CD14-positive monocyte (primary cell): ENCODE data around the gene FCHO1. TPM values are rescaled to one million over a fixed set of nuclear protein-coding genes. Genes with fewer than 3 reads are reported as not detected.

Source experiments
- DNase-seq, 3 donors: peaks; one replicate each; pipeline ENCODE4 v3.0.0-alpha.2; 2011 to 2022
- H2AFZ ChIP-seq: 2 replicates; pipeline ENCODE4 v1.6.0; 2012; ENCODE audit warnings: mild to moderate bottlenecking, low read depth, low read length, inconsistent platforms; ENCODE audit not compliant: insufficient read depth, poor library complexity, severe bottlenecking
- H3K27ac ChIP-seq, 2 donors: 1 replicate in 1 of 2; 2 replicates in 1 of 2; pipeline ENCODE4 v1.5.1; 2012 to 2013; ENCODE audit warnings: low read length in 2 of 2, control low read depth in 1 of 2, inconsistent platforms in 1 of 2, low read depth in 1 of 2, mild to moderate bottlenecking in 1 of 2
- H3K27me3 ChIP-seq, 2 donors: one replicate each; pipeline versions ENCODE4 v1.6.0 to v1.6.1; 2011 to 2013; ENCODE audit warnings: low read length in 2 of 2; ENCODE audit not compliant: control insufficient read depth in 2 of 2, insufficient read depth in 2 of 2
- H3K36me3 ChIP-seq, 2 donors: replicated peaks in 1 of 2; 1 replicate in 1 of 2; 2 replicates in 1 of 2; pipeline versions ENCODE4 v1.5.1 to v1.6.1; 2012 to 2013; ENCODE audit warnings: low read length in 2 of 2, control low read depth in 1 of 2, inconsistent platforms in 1 of 2, mild to moderate bottlenecking in 1 of 2; ENCODE audit not compliant: insufficient read depth in 2 of 2, control insufficient read depth in 1 of 2
- H3K4me1 ChIP-seq, 2 donors: 1 replicate in 1 of 2; 2 replicates in 1 of 2; pipeline versions ENCODE4 v1.5.1 to v1.6.1; 2012 to 2013; ENCODE audit warnings: low read length in 2 of 2, control low read depth in 1 of 2, inconsistent platforms in 1 of 2, mild to moderate bottlenecking in 1 of 2, moderate library complexity in 1 of 2; ENCODE audit not compliant: insufficient read depth in 2 of 2, control insufficient read depth in 1 of 2
- H3K4me2 ChIP-seq: replicated peaks from 2 replicates; pipeline ENCODE3; 2012; ENCODE audit warnings: low read length, moderate library complexity, mild to moderate bottlenecking; ENCODE audit not compliant: poor library complexity, severe bottlenecking; ENCODE audit errors: extremely low read depth
- H3K4me3 ChIP-seq, 3 experiments: fragments of 200-600 bp in 1 of 3; sonication (generic) in 1 of 3; replicated peaks in 1 of 3; 1 replicate in 2 of 3; 2 replicates in 1 of 3; pipeline ENCODE4 v1.5.1; 2011 to 2013; ENCODE audit warnings: low read length in 3 of 3, mild to moderate bottlenecking in 3 of 3, control low read depth in 2 of 3, low read depth in 2 of 3, inconsistent platforms in 1 of 3, moderate library complexity in 1 of 3
- H3K79me2 ChIP-seq: 2 replicates; pipeline ENCODE4 v1.6.0; 2012; ENCODE audit warnings: mild to moderate bottlenecking, control low read depth, inconsistent platforms, low read length, moderate library complexity; ENCODE audit not compliant: insufficient read depth
- H3K9ac ChIP-seq: 2 replicates; pipeline ENCODE4 v1.6.0; 2017; ENCODE audit warnings: low read length, mild to moderate bottlenecking; ENCODE audit not compliant: insufficient read depth, poor library complexity, severe bottlenecking
- H3K9me3 ChIP-seq, 2 donors: replicated peaks in 1 of 2; 1 replicate in 1 of 2; 2 replicates in 1 of 2; pipeline versions ENCODE4 v1.5.1 to v1.6.1; 2012 to 2013; ENCODE audit warnings: low read length in 2 of 2, control low read depth in 1 of 2; ENCODE audit not compliant: control insufficient read depth in 1 of 2, insufficient read depth in 1 of 2
- H4K20me1 ChIP-seq: 2 replicates; pipeline ENCODE4 v1.6.0; 2012; ENCODE audit warnings: mild to moderate bottlenecking, low read length, control low read depth, moderate library complexity; ENCODE audit not compliant: insufficient read depth
- H3K27ac Mint-ChIP-seq, 7 donors: one replicate each; pipeline ENCODE4 v1.8.0; 2020; ENCODE audit warnings: mild to moderate bottlenecking in 7 of 7, mixed read lengths in 7 of 7, moderate library complexity in 6 of 7, inconsistent platforms in 2 of 7
- H3K27me3 Mint-ChIP-seq, 3 donors: one replicate each; pipeline ENCODE4 v1.8.0; 2021 to 2022; ENCODE audit warnings: low read depth in 3 of 3, mild to moderate bottlenecking in 3 of 3, mixed read lengths in 3 of 3, moderate library complexity in 3 of 3, inconsistent platforms in 1 of 3
- H3K36me3 Mint-ChIP-seq, 2 donors: one replicate each; pipeline ENCODE4 v1.8.0; 2020; ENCODE audit warnings: mixed read lengths in 2 of 2, inconsistent platforms in 1 of 2, mild to moderate bottlenecking in 1 of 2
- H3K4me1 Mint-ChIP-seq: one replicate; pipeline ENCODE4 v1.8.0; 2020; ENCODE audit warnings: mild to moderate bottlenecking, mixed read lengths
- H3K4me3 Mint-ChIP-seq, 2 donors: one replicate each; pipeline ENCODE4 v1.8.0; 2020; ENCODE audit warnings: mild to moderate bottlenecking in 2 of 2, mixed read lengths in 2 of 2, moderate library complexity in 1 of 2
- H3K9me3 Mint-ChIP-seq, 7 donors: one replicate each; pipeline ENCODE4 v1.8.0; 2020 to 2022; ENCODE audit warnings: mixed read lengths in 7 of 7, mild to moderate bottlenecking in 6 of 7, moderate library complexity in 6 of 7, inconsistent platforms in 2 of 7
- WGBS: methylation state at CpG from one replicate; pipeline ENCODE4 v1.1.5; 2013; ENCODE audit warnings: missing lambda C conversion rate; ENCODE audit not compliant: insufficient coverage; 5-methylcytosine and 5-hydroxymethylcytosine counted together
- intact Hi-C, 2 donors: fragments of 100-400 bp; cut with micrococcal nuclease; formaldehyde crosslinking; loops; one replicate each; pipeline versions ENCODE4 v1.15.0 to v1.15.1; 2023
- polyA plus RNA-seq, 3 donors: library from polyadenylated mRNA; depleted of rRNA in 1 of 3; unstranded in 2 of 3; stranded (reverse) in 1 of 3; fragments of 300-500 nt in 2 of 3; fragments of >200 nt in 1 of 3; fragmentation: Illumina TruSeq in 2 of 3; gene quantifications; 1 replicate in 2 of 3; 2 replicates in 1 of 3; pipeline ENCODE4 v1.2.3, GENCODE V29; 2012 to 2021
- TF ChIP-seq, protein P1 (sequence below): fragments of 200-600 bp; IDR thresholded peaks from one replicate; pipeline ENCODE4 v1.8.0; 2022; ENCODE audit warnings: antibody characterized with exemption, mild to moderate bottlenecking

The FCHO1 gene
- polyA plus RNA-seq, 3 donors = 11.4 to 32.0 (median 13.4) TPM

DNA sequence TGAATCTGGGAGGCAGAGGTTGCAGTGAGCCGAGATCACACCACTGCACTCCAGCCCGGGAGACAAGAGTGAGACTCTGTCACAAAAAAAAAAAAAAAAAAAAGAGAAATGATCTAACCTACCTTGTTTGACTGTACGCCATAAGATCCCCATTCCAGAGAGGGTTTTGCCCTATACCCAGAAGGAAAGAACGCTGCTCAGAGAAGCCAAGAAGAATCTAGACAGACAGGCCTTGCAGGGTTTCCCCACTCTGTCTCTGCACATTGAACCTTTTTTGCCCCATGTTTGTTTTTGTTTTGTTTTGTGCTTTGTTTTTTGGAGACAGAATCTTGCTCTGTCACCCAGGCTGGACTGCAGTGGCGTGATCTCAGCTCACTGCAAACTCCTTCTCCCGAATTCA lies 39.4 kb upstream of the FCHO1 start:
- WGBS = 100% methylated on average over 1 of the region's 6 CpGs

DNA sequence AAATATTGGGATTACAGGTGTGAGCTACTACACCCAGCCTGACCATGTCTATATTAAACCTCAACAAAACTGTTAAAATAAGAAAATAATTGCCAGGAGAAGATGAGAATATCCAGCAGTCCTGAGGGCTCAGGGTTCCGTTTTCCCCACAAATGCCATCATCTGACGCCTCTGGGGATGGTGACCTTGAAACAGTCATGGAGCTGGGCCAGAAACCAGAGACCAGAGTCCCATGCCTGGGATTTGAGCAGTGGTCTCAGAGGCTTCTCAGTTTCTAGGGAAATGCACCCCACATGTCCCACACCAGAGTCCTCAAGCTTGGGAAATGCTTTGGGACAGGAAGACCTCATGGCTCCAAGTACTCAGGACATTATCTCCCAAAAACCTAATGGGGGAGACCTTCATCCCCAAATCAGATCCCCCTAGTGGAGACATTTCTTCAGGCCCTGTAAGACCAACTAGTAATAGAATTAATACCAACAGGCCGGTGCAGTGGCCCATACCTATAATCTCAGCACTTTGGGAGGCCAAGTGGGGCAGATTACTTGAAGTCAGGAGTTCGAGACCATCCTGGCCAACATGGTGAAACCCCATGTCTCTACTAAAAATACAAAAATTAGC lies 34.9 kb upstream of the FCHO1 start:
- H3K36me3 ChIP-seq = no peaks in the 10 kb centered on the region
- TF ChIP-seq, protein P1, sequence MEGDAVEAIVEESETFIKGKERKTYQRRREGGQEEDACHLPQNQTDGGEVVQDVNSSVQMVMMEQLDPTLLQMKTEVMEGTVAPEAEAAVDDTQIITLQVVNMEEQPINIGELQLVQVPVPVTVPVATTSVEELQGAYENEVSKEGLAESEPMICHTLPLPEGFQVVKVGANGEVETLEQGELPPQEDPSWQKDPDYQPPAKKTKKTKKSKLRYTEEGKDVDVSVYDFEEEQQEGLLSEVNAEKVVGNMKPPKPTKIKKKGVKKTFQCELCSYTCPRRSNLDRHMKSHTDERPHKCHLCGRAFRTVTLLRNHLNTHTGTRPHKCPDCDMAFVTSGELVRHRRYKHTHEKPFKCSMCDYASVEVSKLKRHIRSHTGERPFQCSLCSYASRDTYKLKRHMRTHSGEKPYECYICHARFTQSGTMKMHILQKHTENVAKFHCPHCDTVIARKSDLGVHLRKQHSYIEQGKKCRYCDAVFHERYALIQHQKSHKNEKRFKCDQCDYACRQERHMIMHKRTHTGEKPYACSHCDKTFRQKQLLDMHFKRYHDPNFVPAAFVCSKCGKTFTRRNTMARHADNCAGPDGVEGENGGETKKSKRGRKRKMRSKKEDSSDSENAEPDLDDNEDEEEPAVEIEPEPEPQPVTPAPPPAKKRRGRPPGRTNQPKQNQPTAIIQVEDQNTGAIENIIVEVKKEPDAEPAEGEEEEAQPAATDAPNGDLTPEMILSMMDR = no peak
- H3K9ac ChIP-seq = no peak overlapping the region
- H3K27ac ChIP-seq = no peak overlapping the region
- no peak overlapping the region for H2AFZ ChIP-seq
- H3K79me2 ChIP-seq = peaks cover 29% of the 10 kb centered on the region
- DNase-seq = no peak
- no peaks in the 10 kb centered on the region for H3K9me3 ChIP-seq
- H3K4me2 ChIP-seq = no peak overlapping the region
- peaks cover 0 to 1% (median 0%) of the 10 kb centered on the region in 7 donors for H3K9me3 Mint-ChIP-seq
- H3K4me1 ChIP-seq = peaks cover 45 to 48% of the 10 kb centered on the region in 2 donors
- H3K36me3 Mint-ChIP-seq = peaks cover 0 to 5% of the 10 kb centered on the region in 2 donors
- peak overlapping the region in 3 of 7 donors; percentile 40 to 92 (median 71) for H3K27ac Mint-ChIP-seq
- peaks cover 46% of the 10 kb centered on the region for H3K4me1 Mint-ChIP-seq
- H3K4me3 ChIP-seq = no peak overlapping the region
- H3K4me3 Mint-ChIP-seq = no peak overlapping the region
- H3K27me3 Mint-ChIP-seq = peaks cover 0 to 4% (median 3%) of the 10 kb centered on the region in 3 donors
- peaks cover 18% of the 10 kb centered on the region for H4K20me1 ChIP-seq
- intact Hi-C loops = loop anchor here in 1 of 2 donors (2.0 to 5.0 kb wide), 2 partner anchors 30 to 61 kb away; no protein-coding TSS in a partner anchor
- H3K27me3 ChIP-seq = no peaks in the 10 kb centered on the region
- WGBS = 96% methylated on average over 4 of the region's 4 CpGs

More for the DNA sequence above, 39.4 kb upstream of the FCHO1 start:
- no peak overlapping the region for H3K4me3 ChIP-seq
- intact Hi-C loops = no loop called here
- TF ChIP-seq, protein P1 = no peak
- no peaks in the 10 kb centered on the region for H4K20me1 ChIP-seq
- peaks cover 8% of the 10 kb centered on the region for H3K4me1 Mint-ChIP-seq
- H3K9me3 ChIP-seq = no peaks in the 10 kb centered on the region
- no peaks in the 10 kb centered on the region for H3K27me3 ChIP-seq
- no peak overlapping the region for H3K27ac Mint-ChIP-seq
- peaks cover under 1 to 6% (median 4%) of the 10 kb centered on the region in 3 donors for H3K27me3 Mint-ChIP-seq
- no peak overlapping the region for H3K27ac ChIP-seq
- no peaks in the 10 kb centered on the region for H3K36me3 ChIP-seq
- H3K4me1 ChIP-seq = peaks cover 6% of the 10 kb centered on the region in 2 donors
- H3K4me3 Mint-ChIP-seq = no peak overlapping the region
- no peaks in the 10 kb centered on the region for H3K36me3 Mint-ChIP-seq
- peaks cover 0 to 3% (median 0%) of the 10 kb centered on the region in 7 donors for H3K9me3 Mint-ChIP-seq
- H3K79me2 ChIP-seq = no peaks in the 10 kb centered on the region
- no peak overlapping the region for H2AFZ ChIP-seq
- no peak for DNase-seq
- no peak overlapping the region for H3K4me2 ChIP-seq
- no peak overlapping the region for H3K9ac ChIP-seq
